Dendritic cell treated with granulocyte-macrophage colony-stimulating factor and Interleukin-4, amounts not matched to agents 40 ng/mL and 50 ng/mL, for 4 days (primary cell): Measurements from ENCODE around the gene LSAMP.

ENCODE experiments used
- H3K27ac Mint-ChIP-seq: one replicate; pipeline ENCODE4 v1.8.0; 2022; ENCODE audit warnings: mild to moderate bottlenecking, mixed read lengths
- H3K27me3 Mint-ChIP-seq: one replicate; pipeline ENCODE4 v1.8.0; 2022; ENCODE audit warnings: mild to moderate bottlenecking, mixed read lengths
- H3K36me3 Mint-ChIP-seq: one replicate; pipeline ENCODE4 v1.8.0; 2022; ENCODE audit warnings: low read depth, mixed read lengths
- H3K4me1 Mint-ChIP-seq: one replicate; pipeline ENCODE4 v1.8.0; 2022; ENCODE audit warnings: low read depth, mixed read lengths
- H3K4me3 Mint-ChIP-seq: one replicate; pipeline ENCODE4 v1.8.0; 2022; ENCODE audit warnings: mild to moderate bottlenecking, moderate library complexity, mixed read lengths
- H3K9me3 Mint-ChIP-seq: one replicate; pipeline ENCODE4 v1.8.0; 2022; ENCODE audit warnings: mixed read lengths
- intact Hi-C: fragments of 100-400 bp; cut with micrococcal nuclease; formaldehyde crosslinking; loops from one replicate; pipeline ENCODE4 v1.15.0; 2022

The LSAMP gene

GRCh38 chr3:116192464-116192863 is 252.8 kb downstream of the LSAMP start:
- intact Hi-C loops: no loop called here
- H3K27me3 Mint-ChIP-seq: no peaks in the 10 kb centered on the region
- peaks cover 15% of the 10 kb centered on the region for H3K9me3 Mint-ChIP-seq
- no peak overlapping the region for H3K4me3 Mint-ChIP-seq
- no peaks in the 10 kb centered on the region for H3K4me1 Mint-ChIP-seq
- H3K27ac Mint-ChIP-seq: no peak overlapping the region
- no peaks in the 10 kb centered on the region for H3K36me3 Mint-ChIP-seq

- H3K4me3 Mint-ChIP-seq: no peak overlapping the region
- intact Hi-C loops: no loop called here
- no peak overlapping the region for H3K27ac Mint-ChIP-seq
- H3K27me3 Mint-ChIP-seq: no peaks in the 10 kb centered on the region
- H3K36me3 Mint-ChIP-seq: no peaks in the 10 kb centered on the region
- H3K4me1 Mint-ChIP-seq: no peaks in the 10 kb centered on the region
- H3K9me3 Mint-ChIP-seq: peaks cover 15% of the 10 kb centered on the region
These were observed 253.9 kb downstream of the LSAMP start for GRCh38 chr3:116191409-116191808.

- H3K4me1 Mint-ChIP-seq: no peaks in the 10 kb centered on the region
- H3K9me3 Mint-ChIP-seq: peaks cover 15% of the 10 kb centered on the region
- no peaks in the 10 kb centered on the region for H3K36me3 Mint-ChIP-seq
- no peak overlapping the region for H3K27ac Mint-ChIP-seq
- no peak overlapping the region for H3K4me3 Mint-ChIP-seq
- intact Hi-C loops: no loop called here
- no peaks in the 10 kb centered on the region for H3K27me3 Mint-ChIP-seq
These were observed 255.2 kb downstream of the LSAMP start for GRCh38 chr3:116190095-116190494.

- H3K27ac Mint-ChIP-seq: no peak overlapping the region
- no peaks in the 10 kb centered on the region for H3K4me1 Mint-ChIP-seq
- intact Hi-C loops: no loop called here
- H3K36me3 Mint-ChIP-seq: no peaks in the 10 kb centered on the region
- no peaks in the 10 kb centered on the region for H3K27me3 Mint-ChIP-seq
- H3K4me3 Mint-ChIP-seq: no peak overlapping the region
- no peaks in the 10 kb centered on the region for H3K9me3 Mint-ChIP-seq
These were observed 257.0 kb downstream of the LSAMP start for GRCh38 chr3:116188231-116188785.

- H3K27me3 Mint-ChIP-seq: no peaks in the 10 kb centered on the region
- no peak overlapping the region for H3K27ac Mint-ChIP-seq
- no peak overlapping the region for H3K4me3 Mint-ChIP-seq
- intact Hi-C loops: no loop called here
- H3K36me3 Mint-ChIP-seq: no peaks in the 10 kb centered on the region
- no peaks in the 10 kb centered on the region for H3K4me1 Mint-ChIP-seq
- H3K9me3 Mint-ChIP-seq: no peaks in the 10 kb centered on the region
These were observed 259.2 kb downstream of the LSAMP start for GRCh38 chr3:116186049-116186448.

GRCh38 chr3:116181159-116181558 is 264.1 kb downstream of the LSAMP start:
- H3K27ac Mint-ChIP-seq: no peak overlapping the region
- no peaks in the 10 kb centered on the region for H3K4me1 Mint-ChIP-seq
- intact Hi-C loops: no loop called here

GRCh38 chr3:116179091-116179490 is 266.2 kb downstream of the LSAMP start:
- Mint-ChIP-seq H3K27me3 (no peaks in the 10 kb centered on the region), H3K36me3 (no peaks in the 10 kb centered on the region), H3K27ac (no peak overlapping the region), H3K4me1 (no peaks in the 10 kb centered on the region), H3K9me3 (no peaks in the 10 kb centered on the region), H3K4me3 (no peak overlapping the region)
- intact Hi-C loops: no loop called here

More at GRCh38 chr3:116181159-116181558, 264.1 kb downstream of the LSAMP start:
- H3K9me3 Mint-ChIP-seq: no peaks in the 10 kb centered on the region
- no peak overlapping the region for H3K4me3 Mint-ChIP-seq
- no peaks in the 10 kb centered on the region for H3K27me3 Mint-ChIP-seq
- no peaks in the 10 kb centered on the region for H3K36me3 Mint-ChIP-seq

- Mint-ChIP-seq H3K4me1 (no peaks in the 10 kb centered on the region), H3K4me3 (no peak overlapping the region), H3K27ac (no peak overlapping the region)
These were observed 268.2 kb downstream of the LSAMP start for GRCh38 chr3:116176974-116177555.

GRCh38 chr3:116166121-116166520 is 279.2 kb downstream of the LSAMP start:
- intact Hi-C loops: no loop called here
- H3K36me3 Mint-ChIP-seq: no peaks in the 10 kb centered on the region
- no peak overlapping the region for H3K4me3 Mint-ChIP-seq
- no peaks in the 10 kb centered on the region for H3K9me3 Mint-ChIP-seq
- H3K27me3 Mint-ChIP-seq: no peaks in the 10 kb centered on the region
- H3K27ac Mint-ChIP-seq: no peak overlapping the region
- no peaks in the 10 kb centered on the region for H3K4me1 Mint-ChIP-seq

More at GRCh38 chr3:116176974-116177555, 268.2 kb downstream of the LSAMP start:
- no peaks in the 10 kb centered on the region for H3K27me3 Mint-ChIP-seq
- H3K9me3 Mint-ChIP-seq: no peaks in the 10 kb centered on the region
- intact Hi-C loops: no loop called here
- no peaks in the 10 kb centered on the region for H3K36me3 Mint-ChIP-seq

GRCh38 chr3:116165641-116166040 is 279.6 kb downstream of the LSAMP start:
- H3K9me3 Mint-ChIP-seq: no peaks in the 10 kb centered on the region
- no peak overlapping the region for H3K27ac Mint-ChIP-seq
- no peaks in the 10 kb centered on the region for H3K36me3 Mint-ChIP-seq
- no peaks in the 10 kb centered on the region for H3K4me1 Mint-ChIP-seq
- intact Hi-C loops: no loop called here
- no peak overlapping the region for H3K4me3 Mint-ChIP-seq
- H3K27me3 Mint-ChIP-seq: no peaks in the 10 kb centered on the region

- Mint-ChIP-seq H3K27me3 (no peaks in the 10 kb centered on the region), H3K9me3 (no peaks in the 10 kb centered on the region), H3K4me3 (no peak overlapping the region), H3K4me1 (no peaks in the 10 kb centered on the region), H3K27ac (no peak overlapping the region), H3K36me3 (no peaks in the 10 kb centered on the region)
- intact Hi-C loops: no loop called here
These were observed 280.2 kb downstream of the LSAMP start for GRCh38 chr3:116165135-116165534.

- intact Hi-C loops: no loop called here
- Mint-ChIP-seq H3K4me1 (no peaks in the 10 kb centered on the region), H3K36me3 (no peaks in the 10 kb centered on the region), H3K4me3 (no peak overlapping the region), H3K9me3 (peaks cover under 1% of the 10 kb centered on the region), H3K27ac (no peak overlapping the region), H3K27me3 (no peaks in the 10 kb centered on the region)
These were observed 281.2 kb downstream of the LSAMP start for GRCh38 chr3:116164039-116164438.

- H3K36me3 Mint-ChIP-seq: no peaks in the 10 kb centered on the region
- H3K27me3 Mint-ChIP-seq: no peaks in the 10 kb centered on the region
- H3K4me3 Mint-ChIP-seq: no peak overlapping the region
- peaks cover 12% of the 10 kb centered on the region for H3K9me3 Mint-ChIP-seq
- H3K27ac Mint-ChIP-seq: no peak overlapping the region
- no peaks in the 10 kb centered on the region for H3K4me1 Mint-ChIP-seq
- intact Hi-C loops: no loop called here
These were observed 283.4 kb downstream of the LSAMP start for GRCh38 chr3:116161575-116162525.

- intact Hi-C loops: no loop called here
- peaks cover 19% of the 10 kb centered on the region for H3K9me3 Mint-ChIP-seq
- H3K4me3 Mint-ChIP-seq: no peak overlapping the region
- no peaks in the 10 kb centered on the region for H3K36me3 Mint-ChIP-seq
- no peaks in the 10 kb centered on the region for H3K4me1 Mint-ChIP-seq
- H3K27me3 Mint-ChIP-seq: no peaks in the 10 kb centered on the region
- no peak overlapping the region for H3K27ac Mint-ChIP-seq
These were observed 284.7 kb downstream of the LSAMP start for GRCh38 chr3:116160594-116160993.
